DMS 273 (cell line): ENCODE data around the gene F11R.
"Not testable (repeated sequence)": the region's sequence is repeated elsewhere in the genome, so short reads cannot be mapped to it uniquely, and the experiment has no call there.

Experiments
- DNase-seq: peaks from one replicate; lab custom pipeline; 2025; ENCODE audit not compliant: unreplicated experiment; lab: John Stamatoyannopoulos, UW

The F11R gene

GRCh38 chr1:161020509-161021164, at the start of gene F11R:
F11R (minus strand) TSS chr1:161021152; CDS start chr1:161021073, 79 bp downstream.
- DNase-seq: peak; percentile 71

DNA sequence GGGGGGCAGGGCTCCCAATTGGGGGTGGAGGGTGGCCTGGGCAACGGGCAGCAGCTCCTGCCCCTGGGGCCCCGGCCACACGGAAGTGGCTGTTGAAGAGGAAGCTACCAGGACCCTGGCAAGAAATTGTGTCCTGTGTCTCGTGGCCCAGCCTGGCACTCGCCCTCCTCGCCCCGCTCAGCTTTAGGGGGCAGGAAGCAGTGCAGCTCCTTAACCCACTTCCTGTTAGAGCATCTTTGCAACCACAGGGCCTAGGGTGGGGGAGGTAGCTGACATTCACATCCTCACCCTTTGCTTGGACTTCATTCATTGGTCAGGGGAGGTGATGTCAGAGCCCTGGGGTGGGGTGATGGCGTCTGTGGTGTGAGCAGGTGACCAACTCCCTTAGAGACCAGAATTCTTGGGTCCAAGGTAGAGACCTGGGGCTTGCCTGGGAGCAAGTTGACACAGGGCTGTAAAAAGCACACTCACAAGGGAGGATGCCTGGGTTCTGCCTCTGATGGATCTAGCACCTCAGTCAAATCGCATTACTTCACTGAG, 48.8 kb upstream of the F11R start, which contains the start of gene ARHGAP30:
TSS of gene ARHGAP30 (minus strand) at position 161 of the 540 bp plus-strand sequence. CDS start 267 bp downstream, outside the sequence.
- DNase-seq: no peak

- DNase-seq: no peak
Observed at GRCh38 chr1:161069241-161069640, 48.3 kb upstream of the F11R start.

- no peak for DNase-seq
Observed at GRCh38 chr1:161068306-161069234, 47.6 kb upstream of the F11R start.

DNA sequence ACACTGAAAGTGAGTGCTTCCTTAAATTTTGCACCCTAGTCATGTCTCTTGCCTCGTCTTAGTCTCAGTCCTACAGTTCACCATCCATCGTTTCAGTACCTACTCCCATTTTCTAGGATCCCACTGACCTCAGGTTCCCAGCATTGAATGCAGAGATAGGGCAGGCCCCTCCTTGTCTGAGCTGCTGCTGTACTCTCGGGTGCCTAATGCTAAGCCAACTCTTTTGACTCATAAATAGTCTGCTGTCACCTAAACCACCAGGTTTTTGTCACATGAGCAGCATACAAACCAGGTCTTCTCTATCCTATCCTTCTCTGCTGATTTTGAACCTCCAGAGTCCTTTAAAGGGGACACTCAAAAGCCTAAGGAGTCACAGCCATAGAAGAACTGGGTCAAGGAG, 45.7 kb upstream of the F11R start:
- no peak for DNase-seq

- DNase-seq: not testable (repeated sequence)
Observed at GRCh38 chr1:161065681-161066080, 44.7 kb upstream of the F11R start.

- not testable (repeated sequence) for DNase-seq
Observed at GRCh38 chr1:161063936-161064335, 43.0 kb upstream of the F11R start.

- DNase-seq: no peak
Observed at GRCh38 chr1:161061419-161061818, 40.5 kb upstream of the F11R start.

- no peak for DNase-seq
Observed at GRCh38 chr1:161059293-161059692, 38.3 kb upstream of the F11R start.

- DNase-seq: no peak
Observed at GRCh38 chr1:161054805-161055204, 33.9 kb upstream of the F11R start.

- no peak for DNase-seq
Observed at GRCh38 chr1:161054232-161054631, 33.3 kb upstream of the F11R start.

- DNase-seq: no peak
Observed at GRCh38 chr1:161052899-161053298, 31.9 kb upstream of the F11R start.

GRCh38 chr1:161051219-161051618, 30.3 kb upstream of the F11R start:
- DNase-seq: no peak

- no peak for DNase-seq
Observed at GRCh38 chr1:161048949-161049722, 28.2 kb upstream of the F11R start.

DNA sequence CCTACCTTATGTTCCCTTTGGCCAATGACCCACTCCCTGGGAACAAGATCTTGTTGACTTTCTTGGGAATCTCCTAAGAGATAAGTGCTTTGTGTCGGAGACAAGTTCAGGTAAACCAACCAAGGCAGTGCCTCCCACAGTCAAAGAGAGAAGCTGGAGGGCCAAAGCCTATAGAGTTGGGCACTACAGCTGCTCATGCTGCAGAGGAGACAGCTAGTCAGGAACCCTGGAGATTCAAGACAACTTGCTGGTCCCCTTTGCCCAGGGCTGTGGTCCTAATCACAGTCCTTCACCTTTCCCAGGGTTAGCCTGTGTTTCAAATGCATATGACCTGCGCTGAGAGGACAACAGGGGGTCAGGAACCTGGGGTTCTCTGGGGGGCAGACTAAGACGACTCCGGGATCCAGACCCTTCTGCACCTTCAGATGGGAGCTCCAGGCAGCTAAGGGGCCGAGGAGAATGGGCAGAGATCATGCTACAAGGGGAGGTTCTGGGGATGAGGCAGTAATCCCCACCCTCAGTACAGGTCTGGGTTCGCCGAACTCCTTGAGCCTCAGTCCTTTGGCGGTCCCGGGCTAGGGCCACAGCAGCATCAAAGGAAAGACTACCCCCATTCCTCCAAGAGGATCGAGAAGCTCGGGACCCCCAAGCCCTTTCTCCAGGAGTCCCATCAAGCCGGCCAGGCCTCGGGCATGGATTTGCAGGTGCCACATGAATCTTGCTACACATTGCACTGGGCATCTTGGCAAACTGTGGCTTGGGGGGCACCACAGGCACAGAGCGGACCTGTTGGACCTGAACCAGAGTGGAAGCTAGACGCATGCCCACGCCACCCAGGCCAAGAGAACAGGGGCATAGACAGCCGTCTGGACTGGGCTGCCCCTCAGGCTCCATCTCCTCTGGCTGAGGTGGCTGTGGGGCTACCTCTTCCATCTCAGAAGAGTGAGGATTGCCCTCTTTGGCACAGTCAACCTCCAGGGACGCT, 26.8 kb upstream of the F11R start:
- no peak for DNase-seq

- no peak for DNase-seq
Observed at GRCh38 chr1:161046605-161047228, 25.8 kb upstream of the F11R start.

GRCh38 chr1:161045736-161046604, 25.0 kb upstream of the F11R start, which contains the start of gene USF1:
USF1 (minus strand) TSS chr1:161045977; CDS start chr1:161043275, 2,702 bp downstream.
- peak; percentile 98 for DNase-seq
